HFF-Myc (cell line): Measurements from ENCODE around the gene VAV1.
"Not testable (repeated sequence)": the region's sequence is repeated elsewhere in the genome, so short reads cannot be mapped to it uniquely, and the experiment has no call there.

Experiments used
- DNase-seq: peaks from one replicate; pipeline ENCODE4 v3.0.0-alpha.2; 2011; ENCODE audit warnings: low read depth; ENCODE audit errors: extremely low read depth
- H3K4me3 ChIP-seq: replicated peaks from 2 replicates; pipeline ENCODE4 v1.5.1; 2011; ENCODE audit warnings: low read depth, mild to moderate bottlenecking, control low read depth, low read length
- CTCF ChIP-seq: IDR thresholded peaks from 2 replicates; pipeline ENCODE4 v1.5.1; 2012; ENCODE audit warnings: mild to moderate bottlenecking, low read depth, low read length, control low read depth; ENCODE audit errors: missing control alignments

The VAV1 gene

DNA sequence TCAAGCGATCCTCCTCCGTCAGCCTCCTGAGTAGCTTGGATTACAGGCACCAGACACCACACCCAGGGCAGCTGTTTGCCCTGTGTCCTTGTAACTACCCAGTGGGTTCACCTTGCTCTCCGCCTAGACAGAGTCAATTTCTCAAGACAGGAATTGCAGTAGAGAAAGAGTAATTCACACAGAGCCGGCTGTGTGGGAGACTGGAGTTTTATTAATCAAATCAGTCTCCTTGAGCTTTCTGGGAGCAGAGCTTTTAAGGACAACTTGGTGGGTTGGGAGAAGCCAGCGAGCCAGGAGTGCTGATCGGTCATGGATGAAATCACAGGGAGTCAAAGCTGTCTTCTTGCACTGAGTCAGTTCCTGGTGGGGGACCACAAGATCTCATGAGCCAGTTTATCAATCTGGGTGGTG is 94.2 kb downstream of the VAV1 start:
- DNase-seq, result no peak
- TF ChIP-seq CTCF, result no peak
- no peak overlapping the region for H3K4me3 ChIP-seq

- no peak for DNase-seq
- no peak overlapping the region for H3K4me3 ChIP-seq
- TF ChIP-seq CTCF, result no peak
Observed at GRCh38 chr19:6868351-6868750, 95.8 kb downstream of the VAV1 start.

- not testable (repeated sequence) for H3K4me3 ChIP-seq, DNase-seq
Observed at GRCh38 chr19:6869151-6869882, 96.8 kb downstream of the VAV1 start.

- DNase-seq, result no peak
- H3K4me3 ChIP-seq, result no peak overlapping the region
Observed at GRCh38 chr19:6873708-6874431, 101.4 kb downstream of the VAV1 start.

DNA sequence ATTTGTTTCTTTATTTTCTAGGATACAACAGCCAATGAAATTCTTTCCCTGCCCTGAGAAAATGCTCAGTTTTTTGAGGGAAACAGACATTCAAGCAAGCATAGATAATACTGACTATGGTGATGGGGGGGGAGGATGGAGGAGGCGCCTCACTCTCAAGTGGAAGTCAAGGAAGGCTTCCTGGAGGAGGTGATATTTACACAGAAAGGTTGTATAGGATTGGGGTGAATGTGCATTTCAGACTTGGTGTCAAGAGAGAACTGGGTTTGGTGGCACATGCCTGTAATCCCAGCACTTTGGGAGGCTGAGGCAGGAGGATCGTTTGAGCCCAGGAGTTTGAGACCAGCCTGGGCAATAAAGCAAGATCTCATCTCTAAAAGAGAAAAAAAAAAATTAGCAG is 102.7 kb downstream of the VAV1 start:
- no peak overlapping the region for H3K4me3 ChIP-seq
- TF ChIP-seq CTCF, result no peak
- DNase-seq, result no peak

More at GRCh38 chr19:6873708-6874431, 101.4 kb downstream of the VAV1 start:
- no peak for TF ChIP-seq CTCF

- no peak overlapping the region for H3K4me3 ChIP-seq
- no peak for DNase-seq
- TF ChIP-seq CTCF, result no peak
Observed at GRCh38 chr19:6876748-6877147, 104.2 kb downstream of the VAV1 start.

DNA sequence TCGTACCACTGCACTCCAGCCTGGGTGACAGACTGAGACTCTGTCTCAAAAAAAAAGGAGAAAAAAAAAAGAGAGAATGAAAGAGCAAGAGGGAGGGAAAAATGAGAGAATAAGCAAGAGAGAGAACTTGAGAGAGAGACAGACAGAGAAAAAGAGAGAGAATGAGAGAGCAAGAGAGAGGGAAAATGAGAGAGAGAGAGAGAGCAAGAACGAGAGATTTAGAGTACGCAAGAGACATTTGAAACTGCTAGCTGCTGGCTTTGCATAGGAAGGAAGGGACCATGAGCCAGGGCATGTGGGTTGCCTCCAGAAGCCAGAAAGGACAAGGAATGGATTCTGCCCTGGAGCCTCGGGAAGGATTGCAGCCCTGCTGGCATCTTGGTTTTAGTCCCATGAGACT is 105.3 kb downstream of the VAV1 start:
- H3K4me3 ChIP-seq, result no peak overlapping the region
- DNase-seq, result no peak
- TF ChIP-seq CTCF, result no peak
